WTC11 (cell line): ENCODE measurements around the gene RNF39. TPM values are rescaled to one million over a fixed set of nuclear protein-coding genes. Genes with fewer than 3 reads are reported as not detected.
"Not testable (repeated sequence)": the region's sequence is repeated elsewhere in the genome, so short reads cannot be mapped to it uniquely, and the experiment has no call there.

Source experiments
- ATAC-seq: fragments of 200-7000 bp; cut with Tn5 transposase; 2 replicates; pipeline ENCODE4 v1.10.0; 2021; ENCODE audit warnings: mild to moderate bottlenecking, moderate library complexity
- CTCF ChIA-PET: fragments of 300-600 bp; sonication (Branson Sonifier 250); formaldehyde crosslinking; loops from one replicate; lab custom pipeline; 2021; ENCODE audit warnings: antibody characterized with exemption; lab: Charles Lee
- POLR2A ChIA-PET: fragments of 350-600 bp; sonication (Branson Sonifier 250); formaldehyde crosslinking; loops from one replicate; lab custom pipeline; 2021; ENCODE audit warnings: antibody characterized with exemption; lab: Charles Lee
- DNase-seq: peaks from one replicate; pipeline ENCODE4 v3.0.0; 2021; ENCODE audit warnings: low spot score
- H3K27ac Mint-ChIP-seq: 2 replicates; pipeline ENCODE4 v1.8.0; 2021; ENCODE audit warnings: mixed read lengths
- H3K27me3 Mint-ChIP-seq: 2 replicates; pipeline ENCODE4 v1.8.0; 2021; ENCODE audit warnings: low read depth, mild to moderate bottlenecking, moderate library complexity, mixed read lengths
- H3K36me3 Mint-ChIP-seq: 2 replicates; pipeline ENCODE4 v1.8.0; 2021; ENCODE audit warnings: mixed read lengths
- H3K4me1 Mint-ChIP-seq: 2 replicates; pipeline ENCODE4 v1.8.0; 2022; ENCODE audit warnings: mixed read lengths
- H3K4me3 Mint-ChIP-seq: 2 replicates; pipeline ENCODE4 v1.8.0; 2021; ENCODE audit warnings: mild to moderate bottlenecking, moderate library complexity, mixed read lengths
- H3K9me3 Mint-ChIP-seq: 2 replicates; pipeline ENCODE4 v1.8.0; 2021; ENCODE audit warnings: mixed read lengths
- ETV6 ChIP-seq: sonication (generic); formaldehyde crosslinking; IDR thresholded peaks from 2 replicates; pipeline ENCODE4 v1.8.1; 2022; ENCODE audit warnings: mild to moderate bottlenecking, missing genetic modification reagents
- ZBTB21 ChIP-seq: sonication (generic); formaldehyde crosslinking; IDR thresholded peaks from 2 replicates; pipeline ENCODE4 v1.8.1; 2023; ENCODE audit warnings: mild to moderate bottlenecking, missing genetic modification reagents, borderline replicate concordance
- ZNF121 ChIP-seq: sonication (generic); formaldehyde crosslinking; IDR thresholded peaks from 2 replicates; pipeline ENCODE4 v1.8.0; 2023; ENCODE audit warnings: missing genetic modification reagents
- ZNF396 ChIP-seq: fragments of 250-450 bp; sonication (Bioruptor Pico); IDR thresholded peaks from 2 replicates; pipeline ENCODE4 v1.8.0; 2021; ENCODE audit warnings: mild to moderate bottlenecking, moderate library complexity, borderline replicate concordance
- total RNA-seq: library from RNA; stranded (reverse); gene quantifications from 3 replicates; pipeline ENCODE4 v1.2.3, GENCODE V29; 2021
- TF ChIP-seq, protein P1 (sequence below): fragments of 250-450 bp; sonication (Bioruptor Pico); IDR thresholded peaks from 2 replicates; pipeline ENCODE4 v1.8.0; 2021; ENCODE audit warnings: mild to moderate bottlenecking

The RNF39 gene
- total RNA-seq, 1 experiment from 2014 or later, result 5.1 TPM

DNA sequence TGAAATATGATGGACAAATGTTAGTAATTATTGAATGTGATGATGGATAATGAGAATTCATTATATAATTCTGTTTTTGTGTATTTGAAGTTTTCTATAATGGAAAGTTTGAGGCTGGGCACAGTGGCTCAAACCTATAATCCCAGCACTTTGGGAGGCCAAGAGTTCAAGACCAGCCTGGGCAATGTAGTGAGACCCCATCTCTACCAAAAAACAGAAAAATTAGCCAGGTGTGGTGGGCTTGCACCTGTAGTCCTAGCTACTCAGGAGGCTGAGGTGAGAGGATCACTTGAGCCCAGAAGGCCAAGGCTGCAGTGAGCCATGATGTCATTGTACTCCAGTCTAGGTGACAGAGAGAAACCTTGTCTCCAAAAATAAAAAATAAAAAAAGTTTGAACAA is 52.9 kb downstream of the RNF39 start:
- 0 out of 2 replicates have a peak, but pooled peaks have one; percentile 19 for TF ChIP-seq ZNF121 (CRISPR knock-in tag)
- H3K9me3 Mint-ChIP-seq, H3K27me3 Mint-ChIP-seq, POLR2A ChIA-PET, H3K27ac Mint-ChIP-seq, CTCF ChIA-PET, H3K4me1 Mint-ChIP-seq, H3K4me3 Mint-ChIP-seq, ATAC-seq, H3K36me3 Mint-ChIP-seq, DNase-seq: not testable (repeated sequence)

DNA sequence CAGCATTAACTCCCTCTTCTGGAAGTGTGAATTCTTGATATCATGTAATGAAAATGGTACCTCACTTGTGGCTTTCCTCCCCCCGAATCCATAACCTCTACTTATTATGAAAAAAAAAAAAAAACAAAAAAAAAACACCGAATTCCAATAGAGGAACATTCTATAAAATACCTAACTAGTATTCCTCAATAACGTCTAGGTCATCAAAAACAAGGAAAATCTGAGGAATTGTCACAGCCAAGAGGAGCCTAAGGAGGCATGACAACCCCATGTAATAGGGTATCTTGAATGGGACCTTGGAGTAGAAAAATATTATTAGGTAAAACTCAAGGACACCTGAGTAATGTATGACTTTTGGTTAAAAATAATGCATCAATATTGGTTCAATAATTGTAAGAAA is 53.4 kb downstream of the RNF39 start:
- H3K27ac Mint-ChIP-seq, result no peak overlapping the region
- no peaks in the 10 kb centered on the region; the same call in 1 of the 2 replicates for H3K4me1 Mint-ChIP-seq
- CTCF ChIA-PET, result no interaction called here
- H3K4me3 Mint-ChIP-seq, result no peak overlapping the region
- ATAC-seq (no peak), DNase-seq (no peak)
- no peaks in the 10 kb centered on the region for H3K27me3 Mint-ChIP-seq
- no peaks in the 10 kb centered on the region for H3K36me3 Mint-ChIP-seq
- POLR2A ChIA-PET, result no interaction called here
- no peaks in the 10 kb centered on the region for H3K9me3 Mint-ChIP-seq
- TF ChIP-seq ZNF396 (CRISPR knock-in tag), result no peak
- TF ChIP-seq ZBTB21 (CRISPR knock-in tag), result no peak
- TF ChIP-seq, all 79 proteins: peak for 0

- POLR2A ChIA-PET, result no interaction called here
- no peaks in the 10 kb centered on the region for H3K27me3 Mint-ChIP-seq
- DNase-seq, result no peak
- no peak overlapping the region for H3K27ac Mint-ChIP-seq
- no peaks in the 10 kb centered on the region for H3K36me3 Mint-ChIP-seq
- H3K4me1 Mint-ChIP-seq, result no peaks in the 10 kb centered on the region
- H3K9me3 Mint-ChIP-seq, result no peaks in the 10 kb centered on the region
- ATAC-seq, result no peak
- H3K4me3 Mint-ChIP-seq, result no peak overlapping the region
- CTCF ChIA-PET, result no interaction called here
- TF ChIP-seq, protein P1, sequence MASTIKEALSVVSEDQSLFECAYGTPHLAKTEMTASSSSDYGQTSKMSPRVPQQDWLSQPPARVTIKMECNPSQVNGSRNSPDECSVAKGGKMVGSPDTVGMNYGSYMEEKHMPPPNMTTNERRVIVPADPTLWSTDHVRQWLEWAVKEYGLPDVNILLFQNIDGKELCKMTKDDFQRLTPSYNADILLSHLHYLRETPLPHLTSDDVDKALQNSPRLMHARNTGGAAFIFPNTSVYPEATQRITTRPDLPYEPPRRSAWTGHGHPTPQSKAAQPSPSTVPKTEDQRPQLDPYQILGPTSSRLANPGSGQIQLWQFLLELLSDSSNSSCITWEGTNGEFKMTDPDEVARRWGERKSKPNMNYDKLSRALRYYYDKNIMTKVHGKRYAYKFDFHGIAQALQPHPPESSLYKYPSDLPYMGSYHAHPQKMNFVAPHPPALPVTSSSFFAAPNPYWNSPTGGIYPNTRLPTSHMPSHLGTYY (CRISPR knock-in tag), result no peak
- TF ChIP-seq ETV6 (CRISPR knock-in tag), result no peak
Observed at GRCh38 chr6:30020626-30021025, 54.9 kb downstream of the RNF39 start.

Other genes with a start within 250 kb of the RNF39 start
- gene HLA-G, start 247.9 kb downstream of the RNF39 start, total RNA-seq, result 1.1 to 1.7 TPM (median 1.4 TPM) in 3 replicates
- 93.2 to 135 TPM (median 134 TPM) in 3 replicates for gene HLA-A, start 133.2 kb downstream of the RNF39 start, total RNA-seq
- gene POLR1H, start 14.5 kb downstream of the RNF39 start, total RNA-seq, result 37.7 to 39.6 TPM (median 38.8 TPM) in 3 replicates
- gene PPP1R11, start 8.6 kb downstream of the RNF39 start, total RNA-seq, result 25.0 to 28.4 TPM (median 27.7 TPM) in 3 replicates
- 0.11 to 0.16 TPM (median 0.13 TPM) in 3 replicates for gene TRIM31, start 37.3 kb upstream of the RNF39 start, total RNA-seq
- not detected in 3 replicates for gene TRIM40, start 60.4 kb upstream of the RNF39 start, total RNA-seq
- gene TRIM10, start 85.4 kb upstream of the RNF39 start, total RNA-seq, result 0.09 to 0.22 TPM (median 0.16 TPM) in 3 replicates
- 0.32 to 0.53 TPM (median 0.35 TPM) in 3 replicates for gene TRIM15, start 87.8 kb upstream of the RNF39 start, total RNA-seq
- 27.7 to 33.0 TPM (median 30.5 TPM) in 3 replicates for gene TRIM26, start 137.6 kb upstream of the RNF39 start, total RNA-seq